IMR-90 (cell line): ENCODE data around the gene TSEN15.

Experiments
- CEBPB ChIP-seq: IDR thresholded peaks from 2 replicates; pipeline ENCODE4 v1.6.1; 2012; ENCODE audit warnings: low read depth, low read length, improper control_type of control experiment
- CHD1 ChIP-seq: IDR thresholded peaks from 2 replicates; pipeline ENCODE4 v1.6.1; 2012; ENCODE audit warnings: low read depth, low read length, improper control_type of control experiment
- CTCF ChIP-seq: conservative IDR thresholded peaks from 2 replicates; pipeline ENCODE4 v1.5.1; 2012; ENCODE audit warnings: mild to moderate bottlenecking, low read depth, low read length, improper control_type of control experiment
- ELK1 ChIP-seq: fragments of 150-350 bp; IDR thresholded peaks from 2 replicates; pipeline ENCODE4 v1.6.1; 2016; ENCODE audit warnings: low read depth, mild to moderate bottlenecking, low read length, moderate library complexity, borderline replicate concordance
- MAZ ChIP-seq: IDR thresholded peaks from 2 replicates; pipeline ENCODE4 v1.6.1; 2012; ENCODE audit warnings: low read depth, mild to moderate bottlenecking, low read length, improper control_type of control experiment, moderate library complexity, borderline replicate concordance
- NFE2L2 ChIP-seq: fragments of 150-350 bp; IDR thresholded peaks from 2 replicates; pipeline ENCODE4 v1.6.1; 2016; ENCODE audit warnings: low read depth, mild to moderate bottlenecking, low read length
- POLR2A ChIP-seq: IDR thresholded peaks from 2 replicates; pipeline ENCODE4 v1.6.1; 2012; ENCODE audit warnings: mild to moderate bottlenecking, low read depth, low read length
- RAD21 ChIP-seq: IDR thresholded peaks from 2 replicates; pipeline ENCODE4 v1.6.1; 2012; ENCODE audit warnings: low read length, improper control_type of control experiment
- RCOR1 ChIP-seq: IDR thresholded peaks from 2 replicates; pipeline ENCODE4 v1.6.1; 2012; ENCODE audit warnings: mild to moderate bottlenecking, low read length, improper control_type of control experiment; ENCODE audit not compliant: insufficient replicate concordance
- RFX5 ChIP-seq: IDR thresholded peaks from 2 replicates; pipeline ENCODE4 v1.8.0; 2012; ENCODE audit warnings: low read depth, mild to moderate bottlenecking, low read length, moderate library complexity
- SMC3 ChIP-seq: fragments of 150-350 bp; IDR thresholded peaks from 2 replicates; pipeline ENCODE4 v1.6.1; 2016; ENCODE audit warnings: low read depth, mild to moderate bottlenecking, antibody characterized with exemption, low read length, moderate library complexity
- USF2 ChIP-seq: fragments of 150-350 bp; IDR thresholded peaks from 2 replicates; pipeline ENCODE4 v1.6.1; 2017; ENCODE audit warnings: mild to moderate bottlenecking, antibody characterized with exemption, low read length, low read depth

DNA sequence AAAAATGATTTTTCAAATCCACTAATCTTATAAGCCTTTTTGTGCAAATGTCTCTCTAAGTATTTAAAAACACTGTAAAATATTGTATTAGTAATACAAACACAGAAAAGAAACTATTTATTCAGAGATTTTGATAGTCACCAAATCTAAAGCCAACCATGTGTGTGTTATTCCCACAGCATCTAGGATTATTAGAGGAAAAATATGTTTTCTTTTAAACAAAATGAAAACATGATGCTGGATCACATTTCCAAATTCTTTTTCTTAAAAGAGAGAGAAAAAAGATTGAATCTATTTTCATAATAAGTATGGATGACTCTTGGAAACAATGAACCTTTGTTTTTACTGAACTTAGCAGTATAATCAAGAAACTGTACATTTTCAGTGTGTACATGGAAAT is 39.3 kb upstream of the TSEN15 start:
- TF ChIP-seq MAZ = no peak
- TF ChIP-seq CTCF = no peak
- TF ChIP-seq POLR2A = no peak
- TF ChIP-seq RCOR1 = no peak
- no peak for TF ChIP-seq RAD21
- TF ChIP-seq USF2 = no peak
- no peak for TF ChIP-seq CHD1
- no peak for TF ChIP-seq RFX5
- no peak for TF ChIP-seq CEBPB
- TF ChIP-seq SMC3 = no peak
- no peak for TF ChIP-seq NFE2L2
- no peak for TF ChIP-seq ELK1
